PFSK-1 (cell line): ENCODE measurements around the gene GDF10.

ENCODE experiments used
- FOXP2 ChIP-seq: optimal IDR thresholded peaks from 2 replicates; pipeline ENCODE3; 2011; ENCODE audit warnings: borderline replicate concordance, control low read depth, inconsistent platforms; ENCODE audit not compliant: insufficient read depth; ENCODE audit errors: extremely low read length, extremely low read depth
- POLR2AphosphoS5 ChIP-seq: IDR thresholded peaks from 2 replicates; pipeline ENCODE4 v1.6.1; 2012; ENCODE audit warnings: low read depth, mild to moderate bottlenecking, control low read depth, low read length, moderate library complexity
- REST ChIP-seq, 2 experiments: IDR thresholded peaks; 2 replicates each; pipeline versions ENCODE4 v1.6.1 to v1.8.0; 2011 to 2012; ENCODE audit warnings: low read depth in 2 of 2, low read length in 2 of 2, control low read depth in 1 of 2, inconsistent platforms in 1 of 2, mild to moderate bottlenecking in 1 of 2, moderate library complexity in 1 of 2; ENCODE audit not compliant: insufficient read depth in 1 of 2
- SIN3A ChIP-seq: IDR thresholded peaks from 2 replicates; pipeline ENCODE4 v1.6.1; 2012; ENCODE audit warnings: mild to moderate bottlenecking, low read length, moderate library complexity, borderline replicate concordance; ENCODE audit not compliant: insufficient read depth
- TAF1 ChIP-seq: IDR thresholded peaks from 2 replicates; pipeline ENCODE4 v1.6.1; 2012; ENCODE audit warnings: low read length, control low read depth, borderline replicate concordance; ENCODE audit not compliant: insufficient read depth

GRCh38 chr10:47354165-47354564, 54.2 kb downstream of the GDF10 start:
- no peak for TF ChIP-seq REST (IDR thresholded peaks at IDR 0.05; ENCODE audit: insufficient read depth in 1 of 2, low read depth in 2 of 2, low read length in 2 of 2)
- TF ChIP-seq TAF1: no peak
- no peak for TF ChIP-seq POLR2AphosphoS5
- TF ChIP-seq SIN3A: no peak
- TF ChIP-seq FOXP2: no peak
